ENCODE data around the gene DAPK1.

DAPK1 gene

GRCh38 chr9:87635656-87636501 is 138.2 kb downstream of the DAPK1 start:
- no peak for TF ChIP-seq CTCF (IDR thresholded peaks at IDR 0.05)

- TF ChIP-seq CTCF (IDR thresholded peaks at IDR 0.05), result no peak
Observed at GRCh38 chr9:87638292-87638691, 140.6 kb downstream of the DAPK1 start.

- no peak for TF ChIP-seq CTCF (IDR thresholded peaks at IDR 0.05)
Observed at GRCh38 chr9:87639949-87640348, 142.3 kb downstream of the DAPK1 start.

GRCh38 chr9:87640385-87640795 is 142.7 kb downstream of the DAPK1 start:
- TF ChIP-seq CTCF (IDR thresholded peaks at IDR 0.05), result no peak

GRCh38 chr9:87641067-87641466 is 143.4 kb downstream of the DAPK1 start:
- no peak for TF ChIP-seq CTCF (IDR thresholded peaks at IDR 0.05)

GRCh38 chr9:87642330-87643106 is 144.9 kb downstream of the DAPK1 start:
- no peak for TF ChIP-seq CTCF (IDR thresholded peaks at IDR 0.05)

GRCh38 chr9:87643107-87643650 is 145.5 kb downstream of the DAPK1 start:
- TF ChIP-seq CTCF (IDR thresholded peaks at IDR 0.05), result no peak

Data from LNCAP (cell line).